Islet precursor cell (in vitro differentiated cells): ENCODE results near the gene PTPRN2.

Source experiments
- DNase-seq: peaks from one replicate; pipeline ENCODE4 v3.0.0-alpha.2; 2018

PTPRN2 gene

DNA sequence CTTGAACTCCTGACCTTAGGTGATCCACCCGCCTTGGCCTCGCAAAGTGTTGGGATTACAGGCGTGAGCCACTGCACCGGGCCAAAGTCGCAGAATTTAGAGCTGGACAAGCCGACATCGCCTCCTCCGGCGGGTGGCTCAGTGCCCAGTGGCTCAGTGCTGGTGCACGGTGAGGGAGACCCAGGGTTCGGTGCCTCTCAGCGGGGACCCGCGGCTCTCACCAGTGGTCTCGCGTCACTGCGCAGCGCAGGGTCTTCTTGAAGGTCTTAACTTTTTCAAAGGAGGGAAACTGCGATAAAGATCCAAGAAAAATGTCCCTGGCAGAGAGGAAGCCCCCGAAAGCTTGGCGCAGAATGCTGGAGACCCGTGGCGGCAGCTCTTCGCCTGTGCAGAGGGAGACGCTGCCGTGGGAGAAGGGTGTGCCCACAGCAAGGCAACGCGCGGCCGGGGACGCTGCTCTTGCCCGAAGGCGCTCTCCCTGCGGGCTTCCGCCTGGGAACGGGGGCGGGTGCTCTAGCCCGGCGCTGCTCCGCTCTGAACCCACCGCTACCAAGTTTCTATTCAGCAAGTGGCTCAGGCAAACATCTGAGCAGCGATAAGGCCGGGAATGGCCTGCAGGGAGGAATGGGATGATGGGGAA lies 926.5 kb downstream of the PTPRN2 start:
- DNase-seq: peak; percentile 43

GRCh38 chr7:157658851-157659412 lies 928.7 kb downstream of the PTPRN2 start:
- no peak for DNase-seq

GRCh38 chr7:157657741-157658740 lies 929.6 kb downstream of the PTPRN2 start:
- no peak for DNase-seq

- DNase-seq: peak; percentile 54
These were observed 931.3 kb downstream of the PTPRN2 start for GRCh38 chr7:157656195-157656769.

- no peak for DNase-seq
These were observed 933.3 kb downstream of the PTPRN2 start for GRCh38 chr7:157654350-157654749.

DNA sequence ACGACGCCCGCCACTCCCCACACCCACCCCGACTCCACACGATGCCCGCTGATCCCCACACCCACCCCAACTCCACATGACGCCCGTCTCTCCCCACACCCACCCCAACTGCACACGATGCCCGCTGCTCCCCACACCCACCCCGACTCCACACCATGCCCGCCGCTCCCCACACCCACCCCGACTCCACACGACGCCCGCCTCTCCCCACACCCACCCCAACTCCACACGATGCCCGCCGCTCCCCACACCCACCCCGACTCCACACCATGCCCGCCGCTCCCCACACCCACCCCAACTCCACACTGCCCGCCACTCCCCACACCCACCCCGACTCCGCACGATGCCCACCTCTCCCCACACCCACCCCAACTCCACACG lies 933.8 kb downstream of the PTPRN2 start:
- no peak for DNase-seq

DNA sequence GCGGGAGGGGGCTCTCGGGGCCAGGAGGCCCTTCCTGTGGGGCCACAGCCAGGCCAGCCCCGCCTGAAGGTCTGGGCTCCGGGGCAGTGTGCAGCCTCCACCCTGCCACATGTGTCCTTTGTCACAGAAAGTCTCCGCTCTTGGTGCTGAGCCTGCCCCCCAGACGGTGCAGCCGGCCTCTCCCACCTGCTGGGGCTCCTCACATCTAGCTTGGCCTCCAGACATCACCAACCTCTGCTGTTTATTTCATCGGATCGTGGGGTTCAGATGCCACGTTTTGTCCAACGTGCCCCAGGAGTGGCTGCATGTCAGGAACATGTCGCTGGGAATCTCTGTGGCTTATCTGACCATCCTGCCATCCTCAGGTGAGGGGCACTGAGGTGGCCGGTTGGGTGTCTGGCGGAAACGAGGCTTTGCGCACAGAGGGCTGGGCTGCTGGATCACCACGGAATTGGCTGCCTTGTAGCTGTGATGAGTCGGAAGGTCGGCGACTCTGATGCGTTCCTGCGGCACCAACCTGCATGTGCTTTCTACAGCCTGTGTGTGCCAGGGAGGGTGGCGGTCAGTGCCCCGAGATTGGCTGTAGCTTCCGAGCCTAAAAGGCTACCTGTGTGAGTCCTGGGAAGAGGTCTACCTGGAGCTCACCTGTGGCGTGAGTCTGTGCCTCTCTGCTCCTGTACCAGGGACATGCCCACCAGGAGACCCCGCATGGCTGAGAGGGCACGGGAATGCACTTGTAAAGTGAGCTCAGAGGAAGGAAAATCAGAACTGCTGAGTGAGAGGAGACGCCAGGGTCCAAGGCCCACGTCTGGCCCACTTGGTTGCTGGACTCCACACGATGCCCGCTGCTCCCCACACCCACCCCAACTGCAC lies 934.4 kb downstream of the PTPRN2 start:
- peak; percentile 42 for DNase-seq

DNA sequence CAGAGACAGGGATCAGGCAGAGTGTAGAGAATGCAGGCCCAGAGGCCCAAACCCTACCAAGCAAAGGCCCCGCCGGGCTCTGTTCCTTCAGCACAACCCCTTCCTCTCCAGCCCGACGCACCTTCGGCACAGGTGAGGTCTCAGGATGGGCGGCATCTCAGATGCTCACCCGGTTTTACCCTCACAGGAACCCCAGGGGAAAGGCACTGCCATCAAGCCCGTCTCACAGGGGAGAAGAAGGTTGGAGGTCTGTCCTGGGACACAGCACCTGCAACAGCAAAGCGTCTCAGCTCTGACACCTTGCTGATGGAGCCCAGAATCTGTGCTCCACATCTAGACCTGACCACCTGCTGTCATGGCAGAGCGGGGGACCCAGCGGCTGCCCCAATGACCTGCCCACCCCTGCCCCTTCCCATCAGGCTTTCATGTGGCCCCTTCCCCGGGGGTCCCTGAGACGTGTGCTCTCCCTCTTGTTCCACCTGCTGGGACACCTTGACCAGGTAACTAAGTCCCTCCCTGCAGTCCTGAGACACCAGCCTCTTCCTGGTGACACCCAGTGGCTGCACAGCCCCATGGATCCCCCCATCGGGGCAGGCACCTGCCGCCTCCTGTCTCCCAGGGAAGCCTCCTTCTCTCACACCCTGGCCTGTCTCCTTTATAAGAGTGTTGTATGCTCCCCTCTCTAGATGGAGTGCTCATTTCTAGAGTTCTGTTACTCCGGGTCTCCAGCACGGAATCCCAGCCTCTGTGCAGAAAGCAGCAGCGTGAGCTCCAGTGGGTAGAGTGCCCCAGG lies 935.3 kb downstream of the PTPRN2 start:
- DNase-seq: peak; percentile 34

DNA sequence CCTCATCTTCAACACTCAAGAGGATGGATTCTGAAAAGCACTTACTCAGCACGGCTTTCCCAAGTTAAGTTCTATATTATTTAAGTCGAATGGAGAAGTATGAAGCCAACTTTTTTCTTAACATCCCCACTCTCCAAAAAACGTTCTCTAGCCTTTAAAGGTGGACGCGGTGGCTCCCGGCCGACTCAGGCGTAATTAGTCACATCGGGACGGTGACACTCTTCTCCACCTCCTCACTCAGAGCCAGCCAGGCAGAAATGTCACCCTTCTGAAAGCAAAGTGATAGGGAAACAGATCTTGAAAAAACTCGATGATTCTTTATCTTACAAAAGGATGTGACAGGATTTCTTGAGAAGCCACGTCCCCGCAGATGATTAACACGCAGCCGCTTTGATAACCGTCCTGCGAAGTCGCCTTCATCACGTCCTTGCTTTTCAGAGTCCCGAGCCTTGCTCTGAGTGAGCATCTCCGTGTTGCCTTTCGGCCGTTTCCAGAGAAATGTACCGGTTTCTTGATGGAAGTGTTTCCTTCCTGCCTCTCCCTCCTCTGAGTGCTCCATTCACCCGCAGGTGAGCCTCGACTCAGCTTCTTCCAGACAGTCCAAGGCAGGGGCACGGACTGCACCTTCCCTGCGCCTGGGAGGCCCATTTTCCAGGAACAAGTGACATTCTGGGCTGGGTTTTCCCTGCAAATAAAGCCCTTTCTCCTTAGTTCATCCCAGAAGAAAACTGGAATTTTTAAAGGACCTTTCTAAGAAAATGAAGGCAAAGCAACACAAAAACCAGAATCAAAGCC lies 936.1 kb downstream of the PTPRN2 start:
- peak; percentile 32 for DNase-seq

- peak; percentile 42 for DNase-seq
These were observed 936.8 kb downstream of the PTPRN2 start for GRCh38 chr7:157650801-157651200.

GRCh38 chr7:157650131-157650631 lies 937.4 kb downstream of the PTPRN2 start:
- peak; percentile 46 for DNase-seq

DNA sequence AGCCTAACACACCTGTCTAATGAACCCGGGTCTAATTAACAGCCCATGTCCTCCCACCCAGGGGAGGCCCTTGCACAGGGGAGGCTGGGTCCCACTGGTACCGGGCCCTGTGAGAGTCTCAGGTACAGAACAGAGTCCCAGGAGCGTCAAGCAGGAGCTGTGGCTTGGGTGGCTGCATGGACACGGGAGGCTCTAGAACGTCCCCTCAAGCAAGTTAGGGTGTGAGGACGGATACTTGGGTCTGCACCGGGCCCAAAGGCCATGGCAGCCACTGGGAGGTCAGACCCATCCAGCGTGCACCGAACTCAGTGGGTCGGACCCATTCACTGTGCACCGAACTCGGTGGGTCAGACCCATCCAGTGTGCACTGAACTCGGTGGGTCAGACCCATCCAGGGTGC lies 941.1 kb downstream of the PTPRN2 start:
- DNase-seq: no peak

GRCh38 chr7:157645539-157645938 lies 942.1 kb downstream of the PTPRN2 start:
- DNase-seq: peak; percentile 47

DNA sequence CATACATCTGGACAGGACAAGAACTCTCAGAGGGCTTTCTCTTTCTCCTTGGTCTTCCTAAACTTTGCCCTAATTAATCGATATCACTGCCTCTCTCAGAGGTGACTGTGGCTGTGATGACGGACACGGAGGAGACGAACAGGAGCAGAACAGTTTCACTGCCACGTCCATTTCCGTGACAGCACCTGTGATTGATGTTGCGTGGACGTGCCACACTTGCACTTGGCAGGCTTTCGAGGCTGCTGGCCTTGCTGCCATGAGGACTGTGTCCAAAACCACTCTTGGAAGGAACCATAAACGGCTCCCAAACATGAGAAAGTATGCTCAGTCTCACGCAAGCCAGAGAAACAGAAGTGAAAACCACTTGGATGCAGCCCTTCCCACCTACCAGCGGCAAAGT lies 942.7 kb downstream of the PTPRN2 start:
- DNase-seq: no peak

GRCh38 chr7:157643525-157643970 lies 944.1 kb downstream of the PTPRN2 start:
- DNase-seq: no peak

DNA sequence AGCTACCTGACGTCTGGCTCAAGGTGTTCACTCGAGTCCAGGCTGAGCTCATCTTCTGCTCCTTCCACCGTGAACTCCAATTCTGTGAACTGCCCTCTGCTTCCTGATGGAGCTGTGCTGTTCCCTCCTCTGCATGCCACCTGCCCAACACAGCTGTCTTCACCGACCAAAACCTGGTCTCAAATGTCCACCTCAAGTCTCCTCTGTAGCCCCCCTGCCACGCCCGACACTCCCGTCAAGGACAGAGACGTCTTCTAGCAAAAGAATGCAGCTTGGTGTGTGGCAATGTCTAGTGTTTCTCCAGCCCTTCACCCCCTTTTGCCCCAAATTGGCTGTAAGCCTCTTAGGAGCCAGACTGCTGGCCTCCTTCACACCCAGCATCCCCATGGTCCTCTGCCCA lies 945.8 kb downstream of the PTPRN2 start:
- no peak for DNase-seq

DNA sequence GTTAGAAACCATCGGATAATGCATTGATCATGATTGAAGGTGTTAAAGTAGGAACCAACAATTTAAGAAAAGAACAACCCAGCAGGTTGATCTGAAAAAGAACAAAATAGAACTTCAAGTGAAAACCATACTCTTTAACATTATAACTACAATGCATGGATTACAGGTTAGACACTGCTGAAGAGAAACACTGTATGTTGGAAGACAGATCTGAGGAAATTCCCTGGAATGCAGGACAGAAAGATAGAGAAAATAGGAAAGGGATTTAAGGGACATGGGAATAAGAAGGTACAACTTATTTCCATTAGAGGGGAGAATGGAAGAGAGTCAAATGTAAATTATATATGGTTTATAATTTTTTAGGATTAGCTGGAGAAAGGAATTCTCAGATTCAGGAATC lies 947.5 kb downstream of the PTPRN2 start:
- no peak for DNase-seq

DNA sequence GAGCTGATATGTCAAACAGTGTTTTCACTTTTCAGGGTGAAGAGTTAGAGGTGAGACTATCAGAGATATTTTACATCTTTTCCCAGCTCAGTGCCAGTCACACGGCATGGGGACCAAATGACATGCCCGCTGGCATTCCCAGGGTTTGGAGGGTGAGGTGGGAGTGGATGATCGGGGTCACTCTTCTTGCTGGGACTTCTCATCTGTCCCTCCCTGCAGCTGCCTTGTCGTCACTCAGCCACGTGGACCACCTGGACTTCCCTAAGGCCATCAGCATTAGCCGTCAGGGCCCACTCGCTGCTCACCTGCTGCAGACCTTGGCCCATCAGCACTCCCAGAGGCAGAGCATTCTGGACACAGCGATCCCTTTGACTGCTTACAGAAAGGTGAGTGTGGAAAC lies 949.1 kb downstream of the PTPRN2 start:
- DNase-seq: no peak

GRCh38 chr7:157637216-157637949 lies 950.2 kb downstream of the PTPRN2 start:
- no peak for DNase-seq

DNA sequence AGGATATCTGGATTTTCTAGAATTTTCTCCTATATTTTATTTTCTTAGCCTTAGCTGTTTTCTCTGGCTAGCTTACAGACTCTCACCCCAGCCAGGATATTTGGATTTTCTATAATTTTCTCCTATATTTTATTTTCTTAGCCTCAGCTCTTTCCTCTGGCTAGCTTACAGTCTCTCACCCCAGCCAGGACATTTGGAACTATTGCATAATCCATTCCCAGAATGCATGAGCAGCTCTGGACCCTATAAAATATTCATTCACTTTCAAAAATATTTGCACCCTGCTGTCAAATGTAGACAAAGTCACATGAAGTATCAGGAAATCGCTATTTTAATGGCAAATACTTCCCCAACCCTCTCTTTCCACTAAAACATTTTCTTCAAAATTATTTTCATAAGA lies 952.0 kb downstream of the PTPRN2 start:
- DNase-seq: no peak
